Endothelial cell (in vitro differentiated cells): ENCODE measurements around the gene APBA2. TPM values are rescaled to one million over a fixed set of nuclear protein-coding genes. Genes with fewer than 3 reads are reported as not detected.

Source experiments
- DNase-seq: peaks from one replicate; pipeline ENCODE4 v3.0.0; 2021; ENCODE audit warnings: low spot score
- H3K27ac Mint-ChIP-seq: one replicate; pipeline ENCODE4 v1.8.0; 2021; ENCODE audit warnings: mixed read lengths, inconsistent platforms; ENCODE audit not compliant: unreplicated experiment
- H3K27me3 Mint-ChIP-seq: one replicate; pipeline ENCODE4 v1.8.0; 2021; ENCODE audit warnings: mild to moderate bottlenecking, moderate library complexity, mixed read lengths, inconsistent platforms; ENCODE audit not compliant: unreplicated experiment
- H3K36me3 Mint-ChIP-seq: one replicate; pipeline ENCODE4 v1.8.0; 2021; ENCODE audit warnings: mild to moderate bottlenecking, low read depth, mixed read lengths, inconsistent platforms; ENCODE audit not compliant: unreplicated experiment
- H3K4me1 Mint-ChIP-seq: one replicate; pipeline ENCODE4 v1.8.0; 2021; ENCODE audit warnings: mild to moderate bottlenecking, mixed read lengths, inconsistent platforms; ENCODE audit not compliant: unreplicated experiment
- H3K4me3 Mint-ChIP-seq: one replicate; pipeline ENCODE4 v1.8.0; 2021; ENCODE audit warnings: mild to moderate bottlenecking, mixed read lengths, inconsistent platforms; ENCODE audit not compliant: unreplicated experiment
- H3K9me3 Mint-ChIP-seq: one replicate; pipeline ENCODE4 v1.8.0; 2021; ENCODE audit warnings: mixed read lengths, inconsistent platforms; ENCODE audit not compliant: unreplicated experiment
- CTCF ChIP-seq: fragments of 200-600 bp; sonication (generic); IDR thresholded peaks from one replicate; pipeline ENCODE4 v1.5.0; 2021; ENCODE audit warnings: antibody characterized with exemption; ENCODE audit not compliant: unreplicated experiment
- total RNA-seq: library from RNA; stranded (reverse); fragmentation: NEBNext Ultra II Directional; extraction: Animal tissue kit (Norgen Biotek cat#: 25700); gene quantifications from one replicate; pipeline ENCODE4 v1.2.1, GENCODE V29; 2021; ENCODE audit not compliant: unreplicated experiment

The APBA2 gene
- total RNA-seq, 1 donor from 2014 or later, result 33.1 TPM

DNA sequence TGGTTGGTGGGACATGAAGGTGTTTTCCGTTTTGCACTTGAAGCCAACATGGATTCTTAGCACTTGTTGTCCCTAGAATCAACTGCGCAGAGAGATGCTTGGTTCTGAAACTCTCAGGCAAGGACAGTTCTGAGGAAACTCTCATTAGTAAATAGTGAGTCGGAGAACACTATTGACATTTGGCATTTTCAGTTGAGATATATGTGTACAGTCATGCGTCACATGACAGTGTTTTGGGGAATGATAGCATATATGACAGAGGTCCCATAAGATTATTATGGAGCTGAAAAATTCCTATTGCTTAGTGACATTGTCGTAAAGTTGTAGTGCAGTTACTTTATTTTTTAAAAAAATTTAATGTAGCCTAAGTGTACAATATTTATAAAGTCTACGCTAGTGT, 5.8 kb downstream of the APBA2 start:
- H3K4me1 Mint-ChIP-seq, result peaks cover 25% of the 10 kb centered on the region
- H3K27ac Mint-ChIP-seq, result no peak overlapping the region
- H3K9me3 Mint-ChIP-seq, result no peaks in the 10 kb centered on the region
- H3K4me3 Mint-ChIP-seq, result no peak overlapping the region
- peaks cover 8% of the 10 kb centered on the region for H3K27me3 Mint-ChIP-seq
- DNase-seq, result no peak
- H3K36me3 Mint-ChIP-seq, result peaks cover 5% of the 10 kb centered on the region
- TF ChIP-seq CTCF, result no peak

DNA sequence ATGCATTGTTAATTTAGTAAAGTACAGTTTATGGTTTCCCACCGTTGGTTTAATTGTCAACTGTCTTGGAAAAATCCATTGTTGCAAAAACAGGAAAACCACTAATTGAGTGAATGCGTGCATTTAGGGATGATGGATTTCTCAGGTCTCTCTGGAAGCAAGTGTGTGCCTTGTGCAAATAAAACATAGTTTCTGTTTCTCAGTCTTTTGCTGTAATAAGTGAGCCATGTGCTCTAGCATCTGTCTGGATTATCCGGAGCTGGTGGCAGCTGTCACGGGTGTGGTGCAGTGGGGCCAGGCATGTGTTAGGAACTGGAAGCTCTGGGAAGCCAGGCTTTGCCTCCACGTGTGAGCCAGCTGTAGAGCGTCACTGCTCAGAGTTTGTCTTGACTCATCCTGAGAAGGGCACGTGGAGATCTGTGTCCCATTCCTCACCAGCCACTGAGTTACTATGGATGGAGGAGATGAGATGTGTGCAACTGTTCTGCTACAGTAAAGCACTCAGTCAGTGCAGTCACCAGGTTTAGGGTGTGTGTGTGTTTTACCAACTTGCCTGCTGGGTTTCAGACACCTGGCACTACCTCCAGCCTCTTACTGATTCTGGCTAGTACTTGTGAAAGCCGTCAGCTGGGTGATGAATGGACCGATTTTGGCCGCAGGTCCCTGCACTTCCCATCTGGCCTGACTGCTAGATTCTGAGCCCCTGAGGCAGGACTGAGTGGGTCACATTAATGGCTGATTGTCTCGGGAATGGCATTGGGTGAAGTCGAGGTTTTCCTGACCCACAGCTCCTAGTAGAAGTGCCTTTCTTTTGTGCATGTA, 7.2 kb downstream of the APBA2 start:
- Mint-ChIP-seq H3K4me1 (peaks cover 16% of the 10 kb centered on the region), H3K9me3 (no peaks in the 10 kb centered on the region), H3K36me3 (peaks cover 3% of the 10 kb centered on the region), H3K4me3 (no peak overlapping the region), H3K27ac (no peak overlapping the region), H3K27me3 (peaks cover 8% of the 10 kb centered on the region)
- no peak for DNase-seq
- TF ChIP-seq CTCF, result no peak

GRCh38 chr15:28894631-28895030, 8.9 kb downstream of the APBA2 start:
- Mint-ChIP-seq H3K4me3 (no peak overlapping the region), H3K4me1 (peaks cover 16% of the 10 kb centered on the region), H3K27me3 (peaks cover 4% of the 10 kb centered on the region), H3K9me3 (no peaks in the 10 kb centered on the region), H3K36me3 (no peaks in the 10 kb centered on the region), H3K27ac (no peak overlapping the region)
- no peak for TF ChIP-seq CTCF
- DNase-seq, result no peak

DNA sequence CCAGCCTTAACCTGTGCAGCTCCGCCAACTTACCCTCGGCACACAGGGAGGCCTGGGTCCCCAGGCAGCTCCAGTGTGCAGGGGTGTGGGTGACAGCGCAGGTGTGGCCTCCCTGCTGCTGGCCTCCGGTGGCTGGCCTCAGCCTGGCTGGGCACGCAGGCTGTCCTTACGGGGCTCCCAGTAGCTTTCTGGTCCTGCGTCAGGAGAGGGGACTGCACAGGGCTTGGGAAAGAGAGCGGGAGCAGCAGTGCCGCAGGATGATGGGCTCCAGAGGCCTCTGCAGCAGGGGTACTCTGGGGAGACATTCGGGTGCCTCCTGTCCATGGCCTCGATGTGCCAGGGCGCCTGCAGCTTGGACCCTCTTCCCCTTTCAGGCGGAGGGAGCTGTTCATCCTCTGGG, 9.4 kb downstream of the APBA2 start:
- Mint-ChIP-seq H3K36me3 (no peaks in the 10 kb centered on the region), H3K27ac (no peak overlapping the region), H3K27me3 (peaks cover 6% of the 10 kb centered on the region), H3K9me3 (no peaks in the 10 kb centered on the region), H3K4me3 (no peak overlapping the region), H3K4me1 (peaks cover 17% of the 10 kb centered on the region)
- DNase-seq, result no peak
- no peak for TF ChIP-seq CTCF

GRCh38 chr15:28895566-28895965, 9.8 kb downstream of the APBA2 start:
- no peak for TF ChIP-seq CTCF

More at GRCh38 chr15:28895566-28895965, 9.8 kb downstream of the APBA2 start:
- Mint-ChIP-seq H3K4me3 (no peak overlapping the region), H3K36me3 (no peaks in the 10 kb centered on the region), H3K9me3 (no peaks in the 10 kb centered on the region), H3K27ac (no peak overlapping the region), H3K27me3 (peaks cover 6% of the 10 kb centered on the region), H3K4me1 (peaks cover 21% of the 10 kb centered on the region)
- no peak for DNase-seq
